ENCODE results near the gene GNG12. TPM values are rescaled to one million over a fixed set of nuclear protein-coding genes. Genes with fewer than 3 reads are reported as not detected.
A peak's percentile ranks its signal among the peaks of the same experiment; 100 is the strongest.

GNG12 gene
- total and polyA plus RNA-seq, 2 donors (not counting 3 experiments of a cell fraction or from before 2014, with no cell fraction given), result 107 to 152 TPM

DNA sequence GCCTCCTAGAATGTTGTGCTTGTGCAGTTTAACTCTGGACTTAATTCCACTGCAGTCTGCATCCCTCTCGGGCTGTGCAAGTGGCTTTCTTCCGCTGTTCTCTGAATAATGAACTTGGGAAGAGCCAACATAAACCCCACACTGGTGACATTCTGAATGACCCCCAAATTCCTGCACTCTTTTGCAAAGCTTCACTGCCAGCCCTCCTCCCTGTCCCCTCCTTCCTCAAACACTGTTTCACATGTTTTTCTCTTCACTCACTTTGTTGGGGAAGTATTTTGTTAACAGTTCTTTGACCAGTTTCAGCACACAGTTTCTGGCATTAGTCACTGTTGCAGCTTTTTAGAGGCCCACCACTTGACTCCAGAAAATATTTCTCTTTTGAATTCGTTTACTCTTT is 39.7 kb downstream of the GNG12 start:
- no TSS peak for BruUV-seq (replicated peaks)
- no peak overlapping the region for H2AFZ ChIP-seq (ENCODE audit: low read depth, low read length)
- H3K79me2 ChIP-seq (ENCODE audit: control insufficient read depth, insufficient read depth, low read length), result peaks cover 80% of the 10 kb centered on the region
- ChIA-PET POLR2A (no interaction called here), CTCF (interaction anchor here (0.9 to 3.9 kb wide), 6 partner anchors 9 to 33 kb away, joined by 3 to 18 read pairs (median 5); no protein-coding TSS in a partner anchor)
- no peaks in the 10 kb centered on the region for H3K9me3 ChIP-seq (replicated peaks; ENCODE audit: control insufficient read depth, insufficient read depth, low read length)
- no peaks in the 10 kb centered on the region for H3K36me3 ChIP-seq (ENCODE audit: control insufficient read depth in 2 of 2, extremely low read depth in 1 of 2, insufficient read depth in 2 of 2, low read length in 2 of 2)
- H3K4me3 ChIP-seq (replicated peaks in 1 of 3; ENCODE audit: insufficient read depth in 1 of 3, low read depth in 1 of 3, low read length in 3 of 3), result no peak overlapping the region
- H3K4me1 ChIP-seq (ENCODE audit: control insufficient read depth, extremely low read depth, insufficient read depth, low read length), result peaks cover 80% of the 10 kb centered on the region
- peak; percentile 64 for DNase-seq (ENCODE audit: low read depth, low spot score)
- no peaks in the 10 kb centered on the region for H3K27me3 ChIP-seq (ENCODE audit: control insufficient read depth in 2 of 2, insufficient read depth in 2 of 2, low read length in 2 of 2)
- H3K9me1 ChIP-seq (replicated peaks; ENCODE audit: control insufficient read depth, extremely low read depth, insufficient read depth, low read length), result no peaks in the 10 kb centered on the region
- no peaks in the 10 kb centered on the region for H4K20me1 ChIP-seq (replicated peaks; ENCODE audit: control insufficient read depth, extremely low read depth, insufficient read depth, low read length)
- H3K4me2 ChIP-seq (ENCODE audit: insufficient read depth, low read length), result peak overlapping the region; percentile 67
- H3K9ac ChIP-seq (replicated peaks; ENCODE audit: extremely low read depth, insufficient read depth, low read length), result peak overlapping the region; percentile 76
- dilution Hi-C loops (cut with MboI; ENCODE audit: extremely low pct_ligation_motif_present, low sequenced_read_pairs), result no loop called here
- intact Hi-C loops (cut with micrococcal nuclease), result loop anchor here (2.0 kb wide), 2 partner anchors 17 to 47 kb away; no protein-coding TSS in a partner anchor
- TF ChIP-seq POLR2A (IDR thresholded peaks at IDR 0.05; ENCODE audit: low read depth, low read length) (no peak), POLR2AphosphoS5 (IDR thresholded peaks at IDR 0.05; ENCODE audit: insufficient read depth, low read depth, low read length) (no peak), EZH2 (IDR thresholded peaks at IDR 0.05; ENCODE audit: borderline replicate concordance, low read depth, low read length, severe bottlenecking) (no peak), FOS (IDR thresholded peaks at IDR 0.05; ENCODE audit: borderline replicate concordance, insufficient read depth, low read length) (no peak), GATA2 (IDR thresholded peaks at IDR 0.05; ENCODE audit: insufficient read depth, insufficient read length, low read depth, low read length) (no peak), MYC (IDR thresholded peaks at IDR 0.05; ENCODE audit: low read depth, low read length) (no peak), JUN (IDR thresholded peaks at IDR 0.05; ENCODE audit: borderline replicate concordance, insufficient read depth, insufficient read length, low read depth) (no peak), CTCF (IDR thresholded peaks at IDR 0.05; ENCODE audit: extremely low read depth in 1 of 2, insufficient read depth in 1 of 2, low read depth in 1 of 2, low read length in 2 of 2) (no peak)
- TF ChIP-seq, protein P1, sequence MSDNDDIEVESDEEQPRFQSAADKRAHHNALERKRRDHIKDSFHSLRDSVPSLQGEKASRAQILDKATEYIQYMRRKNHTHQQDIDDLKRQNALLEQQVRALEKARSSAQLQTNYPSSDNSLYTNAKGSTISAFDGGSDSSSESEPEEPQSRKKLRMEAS (IDR thresholded peaks at IDR 0.05; ENCODE audit: insufficient read depth, insufficient read length), result no peak
- no peak for FAIRE-seq
- peak overlapping the region; percentile 92 for H3K27ac ChIP-seq (ENCODE audit: insufficient read depth, low read depth, low read length)
